ENCODE measurements around the gene RYR2.
"Not testable (repeated sequence)": the region's sequence is repeated elsewhere in the genome, so short reads cannot be mapped to it uniquely, and the experiment has no call there.

Gene RYR2

GRCh38 chr1:237091691-237092090 lies 49.7 kb downstream of the RYR2 start:
- DNase-seq, result no peak

DNA sequence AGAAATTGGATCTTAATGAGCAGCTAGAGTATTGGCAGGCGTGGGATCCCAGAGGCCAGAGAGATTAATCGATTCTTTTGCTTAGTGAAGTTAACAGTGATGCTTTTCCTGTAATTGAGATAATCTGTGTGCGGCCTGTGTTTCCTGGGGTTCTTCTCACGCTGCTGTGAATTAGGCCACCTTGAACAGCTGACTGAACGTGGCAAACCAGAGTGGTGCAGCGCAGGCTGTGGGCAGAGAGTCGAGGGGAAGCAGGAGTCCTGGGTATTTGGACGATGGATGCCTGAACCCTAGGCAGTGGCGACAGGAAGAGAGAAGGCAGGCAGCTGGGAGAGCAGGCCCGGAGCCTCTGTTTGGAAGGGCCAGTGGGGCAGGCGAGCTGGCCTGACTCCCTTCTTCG lies 51.7 kb downstream of the RYR2 start:
- no peak for DNase-seq

GRCh38 chr1:237098541-237098940 lies 56.6 kb downstream of the RYR2 start:
- no peak for DNase-seq

DNA sequence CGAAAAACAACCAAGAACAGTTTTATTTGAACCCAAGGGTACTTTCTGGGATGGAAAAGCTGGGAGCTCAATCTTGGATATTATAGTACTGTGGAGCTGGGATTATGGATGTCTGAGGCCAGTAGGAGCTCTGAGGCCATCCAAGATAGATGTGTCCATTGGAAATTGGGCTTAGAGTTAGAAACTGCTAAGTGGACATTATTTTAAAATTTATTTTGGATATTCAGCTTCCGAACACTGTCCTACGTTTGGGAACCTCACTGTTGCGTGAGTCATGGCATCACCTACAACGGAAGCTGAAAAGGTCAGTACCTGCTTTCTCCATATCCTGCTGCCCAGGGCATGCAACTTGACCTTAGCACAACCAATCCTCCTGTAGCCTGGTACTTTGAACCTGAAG lies 61.0 kb downstream of the RYR2 start:
- DNase-seq, result no peak

- DNase-seq, result no peak
Measured at GRCh38 chr1:237104096-237104495, 62.1 kb downstream of the RYR2 start.

- no peak for DNase-seq
Measured at GRCh38 chr1:237105826-237106225, 63.8 kb downstream of the RYR2 start.

GRCh38 chr1:237108297-237109040 lies 66.5 kb downstream of the RYR2 start:
- no peak for DNase-seq

DNA sequence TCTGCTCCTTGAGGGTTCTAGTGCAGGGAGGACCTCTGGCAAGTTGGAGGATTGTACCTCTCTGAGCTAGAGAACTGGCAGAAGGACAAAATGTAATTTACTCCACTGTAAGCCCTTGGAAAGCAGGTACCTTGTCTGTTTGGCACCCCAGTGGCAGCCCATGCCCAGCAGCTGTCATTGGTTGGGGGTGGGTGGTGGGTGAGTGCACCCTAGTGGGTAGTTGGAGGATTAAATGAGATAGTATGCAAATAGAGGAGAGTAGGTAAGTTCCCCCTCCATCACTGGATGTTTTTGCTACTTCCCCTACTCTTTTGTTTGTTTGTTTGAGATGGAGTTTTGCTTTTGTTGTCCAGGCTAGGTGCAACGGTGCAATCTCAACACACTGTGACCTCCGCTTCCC lies 69.8 kb downstream of the RYR2 start:
- no peak for DNase-seq

GRCh38 chr1:237112663-237113062 lies 70.7 kb downstream of the RYR2 start:
- no peak for DNase-seq

DNA sequence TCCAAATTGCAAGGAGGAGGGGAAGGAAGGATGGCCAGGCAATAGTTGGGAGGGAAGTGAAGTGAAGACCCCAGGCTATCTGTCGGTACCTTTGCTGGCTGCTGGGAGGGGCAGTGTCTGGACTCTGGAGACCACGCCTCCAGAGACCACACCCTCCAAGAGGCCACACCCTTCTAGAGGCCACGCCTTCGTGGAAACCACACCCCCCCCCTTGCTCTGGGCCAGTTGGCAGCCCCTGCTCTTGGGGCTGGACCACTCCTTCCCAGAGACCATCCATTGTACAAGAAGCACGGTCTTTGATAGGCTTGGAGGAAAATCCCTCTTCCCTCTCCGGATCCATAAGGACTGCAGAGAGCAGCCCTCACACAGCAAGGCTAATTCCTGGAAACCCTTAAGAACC lies 73.1 kb downstream of the RYR2 start:
- no peak for DNase-seq

GRCh38 chr1:237119091-237119490 lies 77.1 kb downstream of the RYR2 start:
- no peak for DNase-seq

- DNase-seq, result no peak
Measured at GRCh38 chr1:237120683-237121082, 78.7 kb downstream of the RYR2 start.

DNA sequence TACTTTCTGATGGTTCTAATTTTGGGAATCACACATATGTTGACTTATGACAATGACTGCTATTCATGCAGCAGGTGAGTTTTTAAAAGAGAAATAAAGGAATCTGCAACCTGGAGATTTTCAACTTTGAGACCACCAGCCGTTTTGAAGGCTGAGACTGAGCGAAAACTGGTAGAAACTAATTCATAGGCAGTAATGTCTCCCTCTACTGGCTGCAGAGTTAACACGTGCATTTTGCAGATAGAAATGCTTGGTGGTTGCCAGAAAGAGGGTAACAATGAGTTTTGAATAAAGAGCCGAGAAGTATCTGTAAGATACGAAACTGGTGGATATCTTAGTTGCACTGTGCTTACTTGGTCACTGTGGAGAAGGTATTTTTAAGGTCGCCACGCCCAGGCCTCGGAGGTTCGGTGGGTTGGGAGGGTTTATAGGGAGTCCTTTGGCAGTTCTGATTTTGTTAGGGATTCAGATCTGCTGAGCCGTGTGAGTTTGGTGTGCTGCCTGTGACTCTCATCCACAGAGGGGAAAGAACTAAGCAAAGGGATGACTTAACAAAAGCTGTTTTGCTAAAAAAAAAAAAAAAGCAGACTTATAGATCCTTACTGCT lies 83.0 kb downstream of the RYR2 start:
- peak; percentile 2 for DNase-seq

GRCh38 chr1:237126180-237126579 lies 84.2 kb downstream of the RYR2 start:
- no peak for DNase-seq

DNA sequence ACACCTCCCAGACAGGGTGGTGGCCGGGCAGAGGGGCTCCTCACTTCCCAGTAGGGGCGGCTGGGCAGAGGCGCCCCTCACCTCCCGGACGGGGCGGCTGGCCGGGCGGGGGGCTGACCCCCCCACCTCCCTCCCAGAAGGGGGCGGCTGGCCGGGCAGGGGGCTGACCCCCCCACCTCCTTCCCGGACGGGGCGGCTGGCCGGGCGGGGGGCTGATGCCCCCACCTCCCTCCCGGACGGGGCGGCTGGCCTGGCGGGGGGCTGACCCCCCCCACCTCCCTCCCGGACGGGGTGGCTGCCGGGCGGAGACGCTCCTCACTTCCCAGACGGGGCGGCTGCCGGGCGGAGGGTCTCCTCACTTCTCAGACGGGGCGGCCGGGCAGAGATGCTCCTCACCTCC lies 85.3 kb downstream of the RYR2 start:
- DNase-seq, result not testable (repeated sequence)

- DNase-seq, result no peak
Measured at GRCh38 chr1:237133921-237134320, 91.9 kb downstream of the RYR2 start.

- DNase-seq, result no peak
Measured at GRCh38 chr1:237134929-237135328, 92.9 kb downstream of the RYR2 start.

DNA sequence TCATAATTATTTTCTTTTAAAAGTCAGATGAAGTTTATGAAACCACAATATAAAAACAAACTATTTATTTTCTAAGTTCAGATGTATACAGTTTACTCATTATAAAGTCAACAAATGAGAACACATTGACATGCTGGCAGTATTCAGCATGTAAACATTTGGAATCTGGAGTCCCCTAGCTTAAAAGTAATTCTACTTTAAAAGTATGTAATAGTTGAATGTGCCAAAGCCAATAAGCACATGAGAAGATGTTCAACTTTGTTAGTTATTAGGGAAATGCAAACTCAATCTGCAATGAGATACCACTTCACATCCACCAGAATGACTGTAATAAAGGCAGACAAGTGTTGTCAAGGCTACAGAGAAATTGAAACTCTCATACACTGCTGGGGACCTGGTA lies 96.6 kb downstream of the RYR2 start:
- DNase-seq, result no peak

DNA sequence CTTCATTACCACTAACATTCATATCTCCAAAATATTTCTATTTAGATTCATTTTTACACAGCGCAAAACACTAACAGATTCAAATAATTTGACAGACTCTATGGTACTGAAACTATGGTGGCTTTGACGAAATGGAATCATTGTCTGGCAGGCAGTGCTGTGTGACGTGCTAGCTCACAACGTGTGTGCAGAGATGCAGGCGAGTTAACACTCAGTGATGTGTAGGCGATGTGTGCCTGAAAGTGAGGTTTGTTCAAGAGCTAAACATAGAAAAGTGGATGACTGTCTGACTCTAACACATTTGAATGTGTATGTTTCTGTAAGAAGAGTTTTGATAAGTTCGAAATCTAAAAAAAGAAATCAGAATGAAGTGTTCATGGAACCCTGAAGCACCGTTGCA lies 97.7 kb downstream of the RYR2 start:
- no peak for DNase-seq

DNA sequence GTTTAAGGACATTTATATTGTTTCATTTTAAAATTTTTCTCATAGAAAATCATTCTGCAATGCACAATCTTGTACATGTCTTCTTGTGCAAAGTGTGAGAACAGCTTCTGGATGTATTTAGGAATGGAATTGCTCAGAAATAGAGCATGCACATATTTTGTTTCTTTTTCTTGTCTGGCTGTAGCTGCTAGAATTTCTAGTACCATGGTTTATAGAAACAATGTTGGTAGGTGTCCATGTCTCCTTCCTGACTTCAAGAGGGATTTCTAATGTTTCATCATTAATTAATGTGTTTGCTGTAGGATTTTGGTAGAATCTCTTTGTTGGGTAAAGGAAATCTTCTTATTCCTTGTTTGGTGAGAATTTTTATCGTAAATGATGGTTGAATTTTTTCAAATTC lies 99.0 kb downstream of the RYR2 start:
- no peak for DNase-seq

GRCh38 chr1:237141502-237141901 lies 99.5 kb downstream of the RYR2 start:
- DNase-seq, result no peak

- no peak for DNase-seq
Measured at GRCh38 chr1:237145379-237146135, 103.6 kb downstream of the RYR2 start.

- no peak for DNase-seq
Measured at GRCh38 chr1:237146241-237146640, 104.3 kb downstream of the RYR2 start.

- DNase-seq, result no peak
Measured at GRCh38 chr1:237149857-237150256, 107.9 kb downstream of the RYR2 start.

Data from CD4-positive, alpha-beta T cell treated with Interleukin-21 for 1 hour (primary cell).